Prostate gland (tissue), 2 donors: Measurements from ENCODE around the gene SCYL3.
"Not testable (repeated sequence)": the region's sequence is repeated elsewhere in the genome, so short reads cannot be mapped to it uniquely, and the experiment has no call there.

Experiments
- CTCF ChIP-seq, 4 experiments: fragments of 200-600 bp in 2 of 4; fragments of 450-650 bp in 2 of 4; sonication (generic) in 2 of 4; IDR thresholded peaks; 1 replicate in 3 of 4; 2 replicates in 1 of 4; pipeline ENCODE4 v1.5.1; 2016 to 2019; ENCODE audit warnings: antibody characterized with exemption in 4 of 4, mild to moderate bottlenecking in 2 of 4, moderate library complexity in 2 of 4
- POLR2A ChIP-seq: fragments of 450-650 bp; IDR thresholded peaks from one replicate; pipeline ENCODE4 v1.6.1; 2016; ENCODE audit warnings: antibody characterized with exemption, mild to moderate bottlenecking

GRCh38 chr1:169918220-169918619, 24.5 kb upstream of the SCYL3 start:
- not testable (repeated sequence) for TF ChIP-seq CTCF (IDR thresholded peaks at IDR 0.05); POLR2A
